ENCODE data around the gene ZYG11A. TPM values are rescaled to one million over a fixed set of nuclear protein-coding genes. Genes with fewer than 3 reads are reported as not detected.

Gene ZYG11A
- total and polyA plus RNA-seq, 2 donors (not counting 3 experiments of a cell fraction or from before 2014, with no cell fraction given), result 0.40 to 2.1 TPM

DNA sequence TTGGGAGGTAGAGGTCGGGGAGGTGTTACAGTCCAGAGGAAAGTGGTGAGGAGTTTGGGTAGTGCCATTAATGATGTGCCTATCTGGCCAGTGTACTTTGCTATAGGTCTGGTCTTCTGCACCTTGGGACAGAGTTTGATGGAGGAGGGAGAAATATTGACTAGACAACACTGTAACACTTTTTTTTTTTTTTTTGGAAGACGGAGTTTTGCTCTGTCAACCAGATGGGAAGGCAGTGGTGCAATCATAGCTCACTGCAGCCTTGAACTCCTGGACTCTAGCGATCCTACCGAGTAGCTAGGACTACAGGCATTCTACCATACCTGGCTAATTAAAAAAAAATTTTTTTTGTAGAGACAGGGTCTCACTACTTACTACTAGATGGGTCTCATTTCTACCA is 86.5 kb downstream of the ZYG11A start:
- no TSS peak for BruUV-seq (replicated peaks)
- no peak overlapping the region for H3K4me3 ChIP-seq (replicated peaks in 1 of 3; ENCODE audit: insufficient read depth in 1 of 3, low read depth in 1 of 3, low read length in 3 of 3)
- dilution Hi-C loops (cut with MboI; ENCODE audit: extremely low pct_ligation_motif_present, low sequenced_read_pairs), result no loop called here

More for the DNA sequence above, 86.5 kb downstream of the ZYG11A start:
- no peaks in the 10 kb centered on the region for H3K36me3 ChIP-seq (ENCODE audit: control insufficient read depth in 2 of 2, extremely low read depth in 1 of 2, insufficient read depth in 2 of 2, low read length in 2 of 2)
- ChIA-PET CTCF (no interaction called here), POLR2A (no interaction called here)
- FAIRE-seq (no peak), DNase-seq (ENCODE audit: low read depth, low spot score) (no peak)
- no peak overlapping the region for H3K9ac ChIP-seq (replicated peaks; ENCODE audit: extremely low read depth, insufficient read depth, low read length)
- H3K27me3 ChIP-seq (ENCODE audit: control insufficient read depth in 2 of 2, insufficient read depth in 2 of 2, low read length in 2 of 2), result no peaks in the 10 kb centered on the region
- no peaks in the 10 kb centered on the region for H3K79me2 ChIP-seq (ENCODE audit: control insufficient read depth, insufficient read depth, low read length)
- H3K27ac ChIP-seq (ENCODE audit: insufficient read depth, low read depth, low read length), result no peak overlapping the region
- no peaks in the 10 kb centered on the region for H3K9me3 ChIP-seq (replicated peaks; ENCODE audit: control insufficient read depth, insufficient read depth, low read length)
- H4K20me1 ChIP-seq (replicated peaks; ENCODE audit: control insufficient read depth, extremely low read depth, insufficient read depth, low read length), result no peaks in the 10 kb centered on the region
- H3K9me1 ChIP-seq (replicated peaks; ENCODE audit: control insufficient read depth, extremely low read depth, insufficient read depth, low read length), result no peaks in the 10 kb centered on the region
- H2AFZ ChIP-seq (ENCODE audit: low read depth, low read length), result no peak overlapping the region
- H3K4me1 ChIP-seq (ENCODE audit: control insufficient read depth, extremely low read depth, insufficient read depth, low read length), result peaks cover 3% of the 10 kb centered on the region
- intact Hi-C loops (cut with micrococcal nuclease), result no loop called here
- H3K4me2 ChIP-seq (ENCODE audit: insufficient read depth, low read length), result no peak overlapping the region
- TF ChIP-seq MYC (IDR thresholded peaks at IDR 0.05; ENCODE audit: low read depth, low read length), result no peak
- no peak for TF ChIP-seq POLR2AphosphoS5 (IDR thresholded peaks at IDR 0.05; ENCODE audit: insufficient read depth, low read depth, low read length)
- TF ChIP-seq, protein P1, sequence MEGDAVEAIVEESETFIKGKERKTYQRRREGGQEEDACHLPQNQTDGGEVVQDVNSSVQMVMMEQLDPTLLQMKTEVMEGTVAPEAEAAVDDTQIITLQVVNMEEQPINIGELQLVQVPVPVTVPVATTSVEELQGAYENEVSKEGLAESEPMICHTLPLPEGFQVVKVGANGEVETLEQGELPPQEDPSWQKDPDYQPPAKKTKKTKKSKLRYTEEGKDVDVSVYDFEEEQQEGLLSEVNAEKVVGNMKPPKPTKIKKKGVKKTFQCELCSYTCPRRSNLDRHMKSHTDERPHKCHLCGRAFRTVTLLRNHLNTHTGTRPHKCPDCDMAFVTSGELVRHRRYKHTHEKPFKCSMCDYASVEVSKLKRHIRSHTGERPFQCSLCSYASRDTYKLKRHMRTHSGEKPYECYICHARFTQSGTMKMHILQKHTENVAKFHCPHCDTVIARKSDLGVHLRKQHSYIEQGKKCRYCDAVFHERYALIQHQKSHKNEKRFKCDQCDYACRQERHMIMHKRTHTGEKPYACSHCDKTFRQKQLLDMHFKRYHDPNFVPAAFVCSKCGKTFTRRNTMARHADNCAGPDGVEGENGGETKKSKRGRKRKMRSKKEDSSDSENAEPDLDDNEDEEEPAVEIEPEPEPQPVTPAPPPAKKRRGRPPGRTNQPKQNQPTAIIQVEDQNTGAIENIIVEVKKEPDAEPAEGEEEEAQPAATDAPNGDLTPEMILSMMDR (IDR thresholded peaks at IDR 0.05; ENCODE audit: extremely low read depth in 1 of 2, insufficient read depth in 1 of 2, low read depth in 1 of 2, low read length in 2 of 2), result no peak
- no peak for TF ChIP-seq EZH2 (IDR thresholded peaks at IDR 0.05; ENCODE audit: borderline replicate concordance, low read depth, low read length, severe bottlenecking)
- TF ChIP-seq FOS (IDR thresholded peaks at IDR 0.05; ENCODE audit: borderline replicate concordance, insufficient read depth, low read length), result no peak
- TF ChIP-seq JUN (IDR thresholded peaks at IDR 0.05; ENCODE audit: borderline replicate concordance, insufficient read depth, insufficient read length, low read depth), result no peak
- no peak for TF ChIP-seq POLR2A (IDR thresholded peaks at IDR 0.05; ENCODE audit: low read depth, low read length)
- TF ChIP-seq GATA2 (IDR thresholded peaks at IDR 0.05; ENCODE audit: insufficient read depth, insufficient read length, low read depth, low read length), result no peak
- TF ChIP-seq, protein P2, sequence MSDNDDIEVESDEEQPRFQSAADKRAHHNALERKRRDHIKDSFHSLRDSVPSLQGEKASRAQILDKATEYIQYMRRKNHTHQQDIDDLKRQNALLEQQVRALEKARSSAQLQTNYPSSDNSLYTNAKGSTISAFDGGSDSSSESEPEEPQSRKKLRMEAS (IDR thresholded peaks at IDR 0.05; ENCODE audit: insufficient read depth, insufficient read length), result no peak

Measured in endothelial cell of umbilical vein (primary cell).